Common myeloid progenitor, CD34-positive (primary cell): ENCODE results near the gene SMURF1.

Experiments used
- CTCF ChIA-PET: fragments of 350-600 bp; sonication (Branson Sonifier 250); formaldehyde crosslinking; loops from one replicate; lab custom pipeline; 2021; ENCODE audit warnings: antibody characterized with exemption; lab: Charles Lee
- POLR2A ChIA-PET: fragments of 350-600 bp; sonication (Branson Sonifier 250); formaldehyde crosslinking; loops from one replicate; lab custom pipeline; 2021; ENCODE audit warnings: antibody characterized with exemption; lab: Charles Lee
- DNase-seq, 3 donors: peaks; one replicate each; pipeline versions ENCODE4 v3.0.0 to v3.0.0-alpha.2; 2013
- H3K27ac ChIP-seq, 2 experiments: 1 replicate in 1 of 2; 2 replicates in 1 of 2; pipeline ENCODE4 v1.7.0; 2013; ENCODE audit warnings: inconsistent platforms in 2 of 2, low read length in 2 of 2, mild to moderate bottlenecking in 2 of 2, low read depth in 1 of 2, moderate library complexity in 1 of 2; ENCODE audit not compliant: severe bottlenecking in 2 of 2, insufficient read depth in 1 of 2, poor library complexity in 1 of 2
- H3K27me3 ChIP-seq, 5 experiments: replicated peaks in 2 of 5; 1 replicate in 3 of 5; 2 replicates in 2 of 5; pipeline versions ENCODE4 v1.6.1 to v1.7.0; 2013; ENCODE audit warnings: low read length in 4 of 5, mild to moderate bottlenecking in 2 of 5, moderate library complexity in 2 of 5, inconsistent platforms in 1 of 5; ENCODE audit not compliant: insufficient read depth in 5 of 5, control insufficient read depth in 4 of 5
- H3K36me3 ChIP-seq, 4 experiments: 1 replicate in 2 of 4; 2 replicates in 2 of 4; pipeline versions ENCODE4 v1.6.1 to v1.7.0; 2013; ENCODE audit warnings: low read length in 3 of 4, control low read depth in 1 of 4, mild to moderate bottlenecking in 1 of 4; ENCODE audit not compliant: control insufficient read depth in 4 of 4, insufficient read depth in 4 of 4
- H3K4me1 ChIP-seq, 4 experiments: 1 replicate in 3 of 4; 2 replicates in 1 of 4; pipeline versions ENCODE4 v1.6.1 to v1.7.1; 2013; ENCODE audit warnings: low read length in 3 of 4, mild to moderate bottlenecking in 3 of 4, control low read depth in 1 of 4, inconsistent platforms in 1 of 4, moderate library complexity in 1 of 4; ENCODE audit not compliant: control insufficient read depth in 4 of 4, insufficient read depth in 4 of 4; ENCODE audit errors: control extremely low read depth in 1 of 4
- H3K4me3 ChIP-seq, 7 experiments: 1 replicate in 4 of 7; 2 replicates in 3 of 7; pipeline versions ENCODE4 v1.5.1 to v1.7.0; 2013; ENCODE audit warnings: mild to moderate bottlenecking in 7 of 7, low read length in 6 of 7, moderate library complexity in 6 of 7, inconsistent platforms in 2 of 7, low read depth in 2 of 7, control low read depth in 1 of 7; ENCODE audit not compliant: insufficient read depth in 4 of 7, control insufficient read depth in 1 of 7; ENCODE audit errors: extremely low read depth in 1 of 7
- H3K9me3 ChIP-seq, 5 experiments: 1 replicate in 4 of 5; 2 replicates in 1 of 5; pipeline versions ENCODE4 v1.6.1 to v1.7.1; 2013; ENCODE audit warnings: low read length in 4 of 5, mild to moderate bottlenecking in 2 of 5, inconsistent platforms in 1 of 5, low read depth in 1 of 5, moderate library complexity in 1 of 5; ENCODE audit not compliant: control insufficient read depth in 4 of 5, insufficient read depth in 2 of 5; ENCODE audit errors: control extremely low read depth in 1 of 5
- WGBS: methylation state at CpG from one replicate; pipeline ENCODE4 v1.1.5; 2013; ENCODE audit not compliant: insufficient coverage; 5-methylcytosine and 5-hydroxymethylcytosine counted together

The SMURF1 gene

DNA sequence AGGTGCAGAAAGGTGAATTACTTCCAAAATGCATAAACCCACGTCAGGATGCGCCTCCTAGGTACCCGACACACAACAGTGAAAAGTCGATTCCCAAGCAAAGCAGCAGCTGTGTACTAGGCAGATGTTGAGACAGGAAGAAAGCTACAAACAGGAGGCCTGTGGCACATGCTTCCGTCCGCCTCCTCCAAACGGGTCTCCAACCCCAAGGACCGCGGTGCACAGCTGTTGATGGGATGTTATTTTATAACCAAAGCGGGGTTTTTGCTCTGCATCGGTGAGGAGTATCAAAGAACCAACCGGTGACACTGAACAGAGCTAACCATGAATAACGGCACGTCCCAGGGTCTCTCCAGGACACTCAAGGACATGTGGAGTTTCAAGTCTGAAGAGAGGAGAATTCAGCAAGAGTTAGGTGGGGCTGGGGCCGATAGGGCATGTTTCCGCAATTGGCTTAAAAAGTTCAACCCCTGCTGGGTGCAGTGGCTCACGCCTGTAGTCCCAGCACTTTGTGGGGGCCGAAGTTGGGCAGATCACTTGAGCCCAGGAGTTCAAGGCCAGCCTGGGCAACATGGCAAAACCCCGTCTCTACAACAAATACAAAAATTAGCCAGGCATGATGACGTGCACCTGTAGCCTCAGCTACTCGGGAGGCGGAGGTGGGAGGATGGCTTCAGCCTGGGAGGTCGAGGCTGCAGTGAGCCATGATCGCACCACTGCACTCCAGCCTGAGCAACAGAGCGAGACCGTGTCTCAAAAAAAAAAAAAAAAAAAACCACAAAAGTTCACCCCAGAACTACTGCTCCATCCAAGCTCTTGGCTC lies 108.0 kb downstream of the SMURF1 start:
- ChIA-PET CTCF (interaction anchor here (1.6 to 8.9 kb wide), 3 partner anchors 11 to 276 kb away, joined by 7 to 98 read pairs (median 18); no protein-coding TSS in a partner anchor), POLR2A (no interaction called here)
- Histone ChIP-seq H3K36me3 (peaks cover 25 to 96% (median 71%) of the 10 kb centered on the region in 4 experiments), H3K4me3 (no peak overlapping the region), H3K27me3 (no peaks in the 10 kb centered on the region), H3K9me3 (no peaks in the 10 kb centered on the region), H3K4me1 (no peaks in the 10 kb centered on the region), H3K27ac (no peak overlapping the region)
- no peak for DNase-seq
- 96% methylated on average over 21 of the region's 26 CpGs for WGBS

DNA sequence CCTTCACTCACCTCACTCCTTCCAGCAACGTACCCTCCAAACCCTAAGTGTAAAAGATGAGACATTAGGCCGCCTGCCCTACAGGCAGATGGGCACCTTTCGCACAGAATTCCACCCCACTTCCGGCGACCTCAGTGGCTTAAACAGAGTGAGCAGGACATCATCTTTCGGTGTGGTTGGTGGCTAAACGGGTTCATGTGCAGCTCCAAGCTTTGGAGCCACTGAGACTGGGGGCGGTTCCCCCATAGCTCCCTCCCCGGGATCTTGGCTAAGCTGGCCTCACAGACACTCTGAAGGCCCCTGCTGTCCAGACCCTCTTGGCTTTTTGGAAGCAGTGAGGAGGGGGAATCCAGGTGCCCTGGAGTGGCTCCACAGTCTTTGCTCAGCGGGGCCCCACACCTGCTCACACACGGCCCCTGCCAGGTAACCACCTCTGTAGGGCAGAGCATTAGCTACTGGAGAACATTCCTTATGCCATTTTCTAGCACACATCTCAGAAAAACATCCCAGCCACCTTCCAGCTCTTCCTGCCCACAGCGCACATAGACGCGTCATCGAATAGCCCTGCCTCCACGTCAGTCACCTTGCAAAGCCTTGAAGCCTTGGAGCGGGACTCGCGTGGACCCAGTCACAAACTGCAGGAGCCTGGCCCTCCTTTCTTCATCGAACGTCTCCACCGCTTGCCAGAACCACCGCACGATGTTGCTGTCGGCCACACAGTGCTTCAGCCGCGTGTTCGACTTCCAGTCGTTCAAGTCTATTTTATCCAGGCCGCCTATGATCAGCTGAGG lies 108.8 kb downstream of the SMURF1 start:
- H3K27ac ChIP-seq: no peak overlapping the region
- 97% methylated on average over 30 of the region's 30 CpGs for WGBS
- ChIA-PET POLR2A (no interaction called here), CTCF (interaction anchor here (0.8 to 8.9 kb wide), 3 partner anchors 10 to 355 kb away, joined by 3 to 98 read pairs (median 18); no protein-coding TSS in a partner anchor)
- no peak overlapping the region for H3K4me3 ChIP-seq
- H3K9me3 ChIP-seq: peaks cover 0 to 2% (median 0%) of the 10 kb centered on the region in 5 experiments
- peaks cover 30 to 97% (median 73%) of the 10 kb centered on the region in 4 experiments for H3K36me3 ChIP-seq
- H3K27me3 ChIP-seq: no peaks in the 10 kb centered on the region
- DNase-seq: no peak
- H3K4me1 ChIP-seq: peaks cover 0 to under 1% (median 0%) of the 10 kb centered on the region in 4 experiments

- POLR2A ChIA-PET: no interaction called here
- Histone ChIP-seq H3K4me3 (no peak overlapping the region), H3K4me1 (peaks cover 0 to 8% (median 0%) of the 10 kb centered on the region in 4 experiments), H3K9me3 (peaks cover 0 to 4% (median 0%) of the 10 kb centered on the region in 5 experiments), H3K36me3 (peaks cover 37 to 99% (median 80%) of the 10 kb centered on the region in 4 experiments), H3K27me3 (no peaks in the 10 kb centered on the region), H3K27ac (no peak overlapping the region)
- CTCF ChIA-PET: interaction anchor here (8.9 kb wide), 1 partner anchor 279 kb away, joined by 98 read pairs; no protein-coding TSS in a partner anchor
- DNase-seq: no peak
- 81% methylated on average over 4 of the region's 4 CpGs for WGBS
Observed at GRCh38 chr7:99033765-99034164, 110.1 kb downstream of the SMURF1 start.

GRCh38 chr7:99032928-99033327 lies 111.0 kb downstream of the SMURF1 start:
- no peaks in the 10 kb centered on the region for H3K27me3 ChIP-seq
- POLR2A ChIA-PET: no interaction called here
- peaks cover 0 to 4% (median 0%) of the 10 kb centered on the region in 5 experiments for H3K9me3 ChIP-seq
- no peak overlapping the region for H3K27ac ChIP-seq
- no peak for DNase-seq
- H3K4me3 ChIP-seq: no peak overlapping the region
- peaks cover 31 to 99% (median 81%) of the 10 kb centered on the region in 4 experiments for H3K36me3 ChIP-seq
- CTCF ChIA-PET: no interaction called here
- peaks cover 0 to 8% (median 0%) of the 10 kb centered on the region in 4 experiments for H3K4me1 ChIP-seq
- WGBS: 95% methylated on average over 15 of the region's 15 CpGs

- ChIA-PET POLR2A (no interaction called here), CTCF (interaction anchor here (1.2 kb wide), 1 partner anchor 282 kb away, joined by 3 read pairs; no protein-coding TSS in a partner anchor)
- Histone ChIP-seq H3K4me3 (no peak overlapping the region), H3K9me3 (peaks cover 0 to 4% (median 0%) of the 10 kb centered on the region in 5 experiments), H3K36me3 (peaks cover 33 to 92% (median 71%) of the 10 kb centered on the region in 4 experiments), H3K27me3 (no peaks in the 10 kb centered on the region), H3K4me1 (peaks cover 0 to 8% (median 0%) of the 10 kb centered on the region in 4 experiments), H3K27ac (no peak overlapping the region)
- WGBS: 100% methylated on average over 5 of the region's 7 CpGs
- DNase-seq: no peak
Observed at GRCh38 chr7:99031496-99031895, 112.4 kb downstream of the SMURF1 start.

DNA sequence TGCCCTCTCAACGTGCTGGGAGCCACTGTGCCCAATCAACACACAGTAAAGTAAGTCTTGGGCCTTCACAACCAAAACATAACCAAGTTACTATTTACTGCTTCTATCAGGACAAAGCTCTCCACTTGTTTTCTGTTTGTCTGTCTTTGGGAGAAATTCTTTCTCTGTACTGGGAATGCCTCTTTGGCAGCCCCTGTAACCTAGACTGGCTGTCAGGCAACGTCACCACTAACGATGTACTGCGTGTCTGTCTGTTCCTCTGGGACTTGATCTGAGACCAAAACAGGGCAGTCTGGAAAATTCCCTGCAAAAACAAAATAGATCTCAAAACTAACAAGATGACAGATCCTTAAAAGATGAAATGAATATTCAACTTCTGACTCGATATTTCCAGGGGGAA lies 113.0 kb downstream of the SMURF1 start:
- POLR2A ChIA-PET: no interaction called here
- DNase-seq: no peak
- Histone ChIP-seq H3K4me3 (no peak overlapping the region), H3K4me1 (peaks cover 0 to 8% (median 0%) of the 10 kb centered on the region in 4 experiments), H3K27ac (no peak overlapping the region), H3K36me3 (peaks cover 33 to 87% (median 67%) of the 10 kb centered on the region in 4 experiments), H3K9me3 (peaks cover 0 to 4% (median 0%) of the 10 kb centered on the region in 5 experiments), H3K27me3 (no peaks in the 10 kb centered on the region)
- CTCF ChIA-PET: interaction anchor here (1.2 to 1.5 kb wide), 3 partner anchors 9 to 282 kb away, joined by 3 to 5 read pairs (median 3); no protein-coding TSS in a partner anchor
- WGBS: 97% methylated on average over 4 of the region's 5 CpGs
